Glomerular endothelial cell (primary cell): ENCODE results near the gene CCDC152. TPM values are rescaled to one million over a fixed set of nuclear protein-coding genes. Genes with fewer than 3 reads are reported as not detected.
"Not testable (repeated sequence)": the region's sequence is repeated elsewhere in the genome, so short reads cannot be mapped to it uniquely, and the experiment has no call there.

Experiments used
- DNase-seq: peaks from one replicate; pipeline ENCODE4 v3.0.0-alpha.2; 2011; ENCODE audit warnings: low read depth, low spot score; ENCODE audit errors: extremely low read depth
- total RNA-seq: library from RNA; depleted of rRNA; stranded (reverse); fragments of >200 nt; gene quantifications from 2 replicates; pipeline ENCODE4 v1.2.3, GENCODE V29; 2015

The CCDC152 gene
- 0.05 and 0.23 TPM in 2 replicates for total RNA-seq

DNA sequence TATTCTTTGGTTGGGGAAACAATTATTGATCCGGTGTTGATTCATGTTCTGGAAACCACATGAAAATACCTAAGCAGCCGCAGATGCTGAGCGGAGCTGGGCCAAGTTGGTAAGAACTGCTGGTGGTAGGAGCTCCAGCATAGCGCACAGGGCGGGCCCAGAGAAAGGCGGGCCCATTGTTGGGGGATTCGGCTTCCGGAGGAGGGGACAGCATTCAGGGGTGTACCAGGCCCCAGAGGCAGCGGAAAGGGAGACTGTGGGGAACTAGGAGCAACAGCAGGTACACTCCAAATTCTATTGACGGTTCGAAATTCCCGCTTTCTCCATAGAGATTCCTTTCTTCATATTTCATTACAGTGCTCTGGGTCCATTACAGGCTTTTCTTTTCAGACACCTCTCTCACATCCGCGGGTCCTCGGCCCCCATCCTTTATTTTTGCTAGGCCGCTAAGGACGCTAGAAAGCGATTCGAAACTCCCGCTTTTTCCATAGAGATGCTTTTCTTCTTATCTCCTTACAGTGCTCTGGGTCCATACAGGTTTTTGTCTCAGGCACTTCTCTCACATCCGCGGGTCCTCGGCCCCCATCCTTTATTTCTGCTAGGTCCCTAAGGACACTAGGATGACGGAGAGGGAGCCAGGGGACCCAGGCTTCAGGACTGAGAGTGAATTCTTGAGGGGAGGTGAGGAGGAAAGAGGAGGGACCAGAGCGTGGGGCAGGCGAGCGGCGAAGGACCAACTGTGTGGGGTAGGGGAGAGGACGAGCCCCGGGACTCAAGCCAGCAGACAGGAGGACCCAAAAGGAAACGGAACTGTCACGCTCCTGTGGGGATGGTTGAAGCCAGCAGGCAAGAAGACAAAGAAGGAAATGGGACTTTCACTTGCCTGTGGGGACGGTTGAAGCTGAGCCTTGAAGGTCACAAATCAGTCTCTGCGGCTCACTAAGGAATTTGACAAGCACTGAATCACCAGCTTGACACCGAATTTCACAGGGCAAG is at the start of gene CCDC152:
Gene CCDC152 (plus strand): TSS at position 213 of the 996 bp plus-strand sequence. CDS start 2,304 bp downstream, outside the sequence.
- DNase-seq: no peak

- no peak for DNase-seq
These were observed 40.8 kb upstream of the CCDC152 start for GRCh38 chr5:42715785-42716184.

DNA sequence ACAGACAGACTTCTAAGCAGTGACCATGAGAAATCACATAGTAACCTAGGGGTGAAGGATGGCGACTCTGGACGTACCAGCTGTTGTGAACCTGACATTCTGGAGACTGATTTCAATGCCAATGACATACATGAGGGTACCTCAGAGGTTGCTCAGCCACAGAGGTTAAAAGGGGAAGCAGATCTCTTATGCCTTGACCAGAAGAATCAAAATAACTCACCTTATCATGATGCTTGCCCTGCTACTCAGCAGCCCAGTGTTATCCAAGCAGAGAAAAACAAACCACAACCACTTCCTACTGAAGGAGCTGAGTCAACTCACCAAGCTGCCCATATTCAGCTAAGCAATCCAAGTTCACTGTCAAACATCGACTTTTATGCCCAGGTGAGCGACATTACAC is 38.0 kb upstream of the CCDC152 start:
- no peak for DNase-seq

DNA sequence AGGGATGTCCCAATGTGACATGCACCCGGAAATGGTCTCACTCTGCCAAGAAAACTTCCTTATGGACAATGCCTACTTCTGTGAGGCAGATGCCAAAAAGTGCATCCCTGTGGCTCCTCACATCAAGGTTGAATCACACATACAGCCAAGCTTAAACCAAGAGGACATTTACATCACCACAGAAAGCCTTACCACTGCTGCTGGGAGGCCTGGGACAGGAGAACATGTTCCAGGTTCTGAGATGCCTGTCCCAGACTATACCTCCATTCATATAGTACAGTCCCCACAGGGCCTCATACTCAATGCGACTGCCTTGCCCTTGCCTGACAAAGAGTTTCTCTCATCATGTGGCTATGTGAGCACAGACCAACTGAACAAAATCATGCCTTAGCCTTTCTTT is 37.6 kb upstream of the CCDC152 start:
- DNase-seq: no peak

GRCh38 chr5:42720251-42720650 is 36.4 kb upstream of the CCDC152 start:
- no peak for DNase-seq

- no peak for DNase-seq
These were observed 35.1 kb upstream of the CCDC152 start for GRCh38 chr5:42721484-42721883.

DNA sequence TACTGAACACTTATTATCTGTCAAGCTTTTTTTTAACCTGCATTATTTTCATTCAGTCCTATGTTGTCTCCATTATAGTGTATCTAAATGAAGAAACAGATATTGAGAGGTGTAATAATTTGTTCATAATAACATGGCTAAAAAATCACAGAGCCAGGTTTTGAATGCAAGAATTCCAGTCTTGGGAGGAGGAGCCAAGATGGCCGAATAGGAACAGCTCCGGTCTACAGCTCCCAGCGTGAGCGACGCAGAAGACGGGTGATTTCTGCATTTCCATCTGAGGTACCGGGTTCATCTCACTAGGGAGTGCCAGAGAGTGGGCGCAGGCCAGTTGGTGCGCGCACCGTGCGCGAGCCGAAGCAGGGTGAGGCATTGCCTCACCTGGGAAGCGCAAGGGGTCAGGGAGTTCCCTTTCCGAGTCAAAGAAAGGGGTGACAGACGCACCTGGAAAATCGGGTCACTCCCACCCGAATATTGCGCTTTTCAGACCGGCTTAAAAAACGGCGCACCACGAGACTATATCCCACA is 22.0 kb upstream of the CCDC152 start:
- DNase-seq: not testable (repeated sequence)

GRCh38 chr5:42740920-42741319 is 15.7 kb upstream of the CCDC152 start:
- no peak for DNase-seq

DNA sequence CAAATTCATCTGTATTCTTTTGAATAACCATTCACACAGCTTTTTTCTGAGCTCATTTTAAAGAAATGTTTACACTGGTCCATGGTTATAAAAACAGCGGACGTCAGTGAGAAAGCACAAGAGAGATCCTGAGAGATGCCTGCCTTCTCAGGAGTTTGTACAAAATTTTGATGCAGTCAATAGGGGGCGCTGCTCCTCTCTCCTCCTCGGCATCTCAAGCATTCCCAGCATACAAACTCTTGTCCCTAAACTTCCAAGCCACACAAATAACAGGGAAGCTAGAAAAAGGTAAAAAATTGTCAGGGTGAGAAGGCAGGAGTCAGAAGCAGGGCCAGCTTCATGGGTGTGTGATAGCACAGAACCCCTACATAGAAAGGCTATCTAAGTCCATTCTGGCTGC is 11.2 kb upstream of the CCDC152 start:
- DNase-seq: no peak

- no peak for DNase-seq
These were observed 10.8 kb upstream of the CCDC152 start for GRCh38 chr5:42745856-42746255.

GRCh38 chr5:42749020-42749419 is 7.6 kb upstream of the CCDC152 start:
- no peak for DNase-seq

GRCh38 chr5:42750507-42750906 is 6.1 kb upstream of the CCDC152 start:
- no peak for DNase-seq

- no peak for DNase-seq
These were observed 5.6 kb upstream of the CCDC152 start for GRCh38 chr5:42751044-42751443.

- DNase-seq: no peak
These were observed 3.5 kb upstream of the CCDC152 start for GRCh38 chr5:42753099-42753498.

DNA sequence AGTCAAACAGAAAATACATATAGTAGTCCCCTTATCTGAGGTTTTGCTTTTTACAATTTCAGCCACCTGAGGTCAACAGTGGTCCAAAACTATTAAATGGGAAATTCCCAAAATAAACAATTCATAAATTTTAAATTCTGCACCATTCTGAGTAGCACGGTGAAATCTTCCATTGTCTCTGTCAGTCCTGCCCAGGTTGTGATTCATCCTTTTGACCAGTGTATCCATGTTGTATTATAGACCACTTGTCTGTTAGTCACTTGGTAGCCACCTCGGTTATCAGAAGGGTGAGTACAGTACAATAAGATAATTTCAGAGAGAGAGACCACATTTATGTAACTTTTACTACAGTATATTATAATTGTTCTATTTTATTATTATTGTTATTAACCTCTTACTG is 2.8 kb downstream of the CCDC152 start:
- DNase-seq: no peak

GRCh38 chr5:42760426-42760825 is 3.8 kb downstream of the CCDC152 start:
- DNase-seq: no peak

- no peak for DNase-seq
These were observed 5.2 kb downstream of the CCDC152 start for GRCh38 chr5:42761791-42762190.

GRCh38 chr5:42767491-42768105 is 11.0 kb downstream of the CCDC152 start:
- DNase-seq: no peak

DNA sequence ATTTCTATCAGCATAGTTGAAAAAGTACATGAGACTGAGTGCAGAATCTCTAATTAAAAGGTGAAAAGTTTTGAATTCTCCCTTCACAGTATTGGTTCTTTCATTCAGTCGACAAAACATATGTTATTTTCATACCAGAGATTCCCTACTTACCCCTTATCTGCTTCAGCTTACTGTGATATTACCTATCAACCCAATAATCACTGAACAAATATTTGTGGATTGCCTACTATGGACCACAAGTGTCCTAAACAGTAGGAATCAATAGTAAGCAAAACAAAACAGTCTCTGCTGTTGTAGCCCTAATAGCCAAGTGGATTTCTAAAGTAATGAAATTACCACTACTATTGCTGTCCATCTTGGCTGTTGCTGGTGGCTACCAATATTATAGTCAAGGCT is 11.5 kb downstream of the CCDC152 start:
- DNase-seq: no peak

DNA sequence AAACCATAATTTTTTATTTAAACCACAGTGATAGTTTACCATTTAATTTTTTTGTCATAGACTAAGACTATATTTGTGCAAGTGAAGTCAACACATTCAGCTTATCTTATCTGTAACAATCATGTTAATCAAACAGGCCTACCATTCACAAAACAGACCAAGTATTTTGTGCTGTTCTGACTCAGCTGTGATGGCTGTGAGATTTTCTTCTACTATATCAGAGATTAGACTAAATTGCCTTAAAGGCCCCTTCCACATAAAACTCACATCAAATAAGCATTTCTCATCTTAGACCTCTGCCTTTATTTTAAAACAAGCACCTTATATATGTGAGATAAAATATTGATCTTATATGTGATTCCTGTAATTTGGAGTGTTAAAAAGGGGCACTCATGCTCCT is 13.4 kb downstream of the CCDC152 start:
- DNase-seq: no peak

DNA sequence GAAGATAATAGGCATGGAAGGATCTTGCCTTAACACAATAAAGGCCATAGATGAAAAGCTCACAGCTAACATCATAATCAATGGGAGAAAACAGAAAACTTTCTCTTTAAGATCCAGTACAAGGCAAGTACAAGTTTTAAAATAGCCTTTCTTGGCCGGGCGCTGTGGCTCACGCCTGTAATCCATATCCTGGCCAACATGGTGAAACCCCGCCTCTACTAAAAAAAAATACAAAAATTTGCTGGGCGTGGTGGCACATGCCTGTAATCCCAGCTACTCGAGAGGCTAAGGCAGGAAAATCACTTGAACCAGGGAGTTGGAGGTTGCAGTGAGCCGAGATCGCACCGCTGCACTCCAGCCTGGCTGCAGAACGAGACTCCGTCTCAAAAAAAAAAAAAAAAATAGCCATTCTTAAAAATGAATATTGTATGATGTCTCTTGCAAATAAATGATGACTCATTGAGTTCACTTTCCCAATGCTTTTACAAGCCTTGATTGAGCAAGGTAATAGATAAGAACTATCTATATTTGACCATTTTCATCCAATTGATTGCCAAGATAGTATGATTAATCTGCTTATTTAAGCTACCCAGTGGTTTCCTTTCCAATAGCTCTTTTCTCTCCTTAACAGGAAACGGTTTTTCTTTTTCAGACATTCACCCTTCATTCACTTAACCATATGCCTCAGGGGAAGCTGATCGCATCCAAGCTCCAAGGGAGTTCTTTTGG is 15.8 kb downstream of the CCDC152 start:
- no peak for DNase-seq
